Spleen (tissue), 7 donors: ENCODE measurements around the gene FHAD1.

Source experiments
- POLR2A ChIP-seq, 3 donors: fragments of 450-650 bp; IDR thresholded peaks; one replicate each; pipeline ENCODE4 v1.5.1; 2017; ENCODE audit warnings: antibody characterized with exemption in 3 of 3, mild to moderate bottlenecking in 1 of 3
- POLR2AphosphoS5 ChIP-seq, 3 donors: sonication (generic); formaldehyde crosslinking; IDR thresholded peaks; one replicate each; pipeline ENCODE4 v1.5.1; 2017; ENCODE audit warnings: antibody characterized with exemption in 3 of 3
- TF ChIP-seq, protein P1 (sequence below), 11 experiments: fragments of 200-600 bp in 7 of 11; fragments of 450-650 bp in 4 of 11; sonication (generic) in 4 of 11; IDR thresholded peaks in 8 of 11; conservative IDR thresholded peaks in 3 of 11; 1 replicate in 7 of 11; 2 replicates in 4 of 11; pipeline versions ENCODE4 v1.4.0 to v1.8.0; 2016 to 2021; ENCODE audit warnings: antibody characterized with exemption in 11 of 11, inconsistent platforms in 4 of 11, mild to moderate bottlenecking in 1 of 11
- donor health status: DM: no; HTN: no; CAD: no; lungs with moderate emphysema.
- donor health status: DM: no; HTN: no; CAD: no.
- donor health status: DM: no; HTN: no; CAD: no.

DNA sequence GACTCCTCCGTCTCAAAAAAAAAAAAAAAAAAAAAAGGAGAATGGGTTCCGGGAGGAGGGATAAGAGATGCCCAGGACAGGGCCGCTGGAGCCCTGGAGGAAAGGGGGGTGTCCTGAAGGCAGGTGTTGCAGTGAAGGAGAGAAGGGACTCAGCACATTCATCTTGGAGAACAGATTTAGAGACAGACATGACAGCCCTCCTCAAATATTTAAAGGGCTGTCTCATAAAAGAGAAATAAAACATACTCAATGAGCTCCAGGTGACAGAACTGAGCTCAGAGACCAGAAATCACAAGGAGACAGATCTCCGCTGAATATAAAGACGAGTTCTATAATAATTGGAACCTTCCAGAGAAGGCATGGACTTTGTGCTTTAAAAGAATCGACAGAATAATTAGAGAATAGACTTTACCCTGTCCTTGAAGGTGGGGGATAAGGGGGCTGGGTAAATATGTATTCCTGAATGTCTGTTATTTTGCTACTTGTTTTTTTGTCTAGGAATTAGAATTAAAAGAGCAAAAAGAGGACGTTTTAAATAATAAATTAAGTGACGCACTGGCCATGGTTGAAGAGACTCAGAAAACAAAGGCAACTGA lies 110.7 kb downstream of the FHAD1 start:
- TF ChIP-seq, protein P1, sequence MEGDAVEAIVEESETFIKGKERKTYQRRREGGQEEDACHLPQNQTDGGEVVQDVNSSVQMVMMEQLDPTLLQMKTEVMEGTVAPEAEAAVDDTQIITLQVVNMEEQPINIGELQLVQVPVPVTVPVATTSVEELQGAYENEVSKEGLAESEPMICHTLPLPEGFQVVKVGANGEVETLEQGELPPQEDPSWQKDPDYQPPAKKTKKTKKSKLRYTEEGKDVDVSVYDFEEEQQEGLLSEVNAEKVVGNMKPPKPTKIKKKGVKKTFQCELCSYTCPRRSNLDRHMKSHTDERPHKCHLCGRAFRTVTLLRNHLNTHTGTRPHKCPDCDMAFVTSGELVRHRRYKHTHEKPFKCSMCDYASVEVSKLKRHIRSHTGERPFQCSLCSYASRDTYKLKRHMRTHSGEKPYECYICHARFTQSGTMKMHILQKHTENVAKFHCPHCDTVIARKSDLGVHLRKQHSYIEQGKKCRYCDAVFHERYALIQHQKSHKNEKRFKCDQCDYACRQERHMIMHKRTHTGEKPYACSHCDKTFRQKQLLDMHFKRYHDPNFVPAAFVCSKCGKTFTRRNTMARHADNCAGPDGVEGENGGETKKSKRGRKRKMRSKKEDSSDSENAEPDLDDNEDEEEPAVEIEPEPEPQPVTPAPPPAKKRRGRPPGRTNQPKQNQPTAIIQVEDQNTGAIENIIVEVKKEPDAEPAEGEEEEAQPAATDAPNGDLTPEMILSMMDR (IDR thresholded peaks at IDR 0.05 in 8 of 11, conservative IDR thresholded peaks at IDR 0.05 in 3 of 11) = no peak
- TF ChIP-seq POLR2A (IDR thresholded peaks at IDR 0.05) (no peak), POLR2AphosphoS5 (IDR thresholded peaks at IDR 0.05) (no peak)
